Parathyroid adenoma (tissue), 2 donors: Measurements from ENCODE around the gene AUTS2.

Experiments
- H2AFZ ChIP-seq: fragments of 300-600 bp; sonication (generic); one replicate; pipeline ENCODE4 v1.7.0; 2017; ENCODE audit warnings: antibody characterized with exemption, mild to moderate bottlenecking
- H3K27ac ChIP-seq: fragments of 300-600 bp; sonication (generic); one replicate; pipeline ENCODE4 v1.7.0; 2017
- H3K27me3 ChIP-seq: fragments of 300-600 bp; sonication (generic); one replicate; pipeline ENCODE4 v1.7.0; 2017; ENCODE audit warnings: low read length; ENCODE audit not compliant: control insufficient read depth, insufficient read depth
- H3K36me3 ChIP-seq: fragments of 300-600 bp; sonication (generic); one replicate; pipeline ENCODE4 v1.7.0; 2017; ENCODE audit warnings: low read length; ENCODE audit not compliant: control insufficient read depth, insufficient read depth
- H3K4me1 ChIP-seq: fragments of 300-600 bp; sonication (generic); one replicate; pipeline ENCODE4 v1.7.0; 2017; ENCODE audit warnings: control low read depth
- H3K4me2 ChIP-seq: fragments of 300-600 bp; sonication (generic); one replicate; pipeline ENCODE4 v1.7.0; 2017; ENCODE audit warnings: low read length
- H3K4me3 ChIP-seq: fragments of 300-600 bp; sonication (generic); one replicate; pipeline ENCODE4 v1.7.0; 2017; ENCODE audit warnings: low read depth, low read length
- H3K79me2 ChIP-seq: fragments of 300-600 bp; sonication (generic); one replicate; pipeline ENCODE4 v1.7.0; 2017; ENCODE audit warnings: control low read depth
- H3K9ac ChIP-seq: fragments of 300-600 bp; sonication (generic); one replicate; pipeline ENCODE4 v1.7.0; 2017; ENCODE audit warnings: mild to moderate bottlenecking
- H3K9me3 ChIP-seq: fragments of 300-600 bp; sonication (generic); one replicate; pipeline ENCODE4 v1.7.0; 2017; ENCODE audit warnings: low read length; ENCODE audit not compliant: control insufficient read depth
- TF ChIP-seq, protein P1 (sequence below): fragments of 300-600 bp; sonication (generic); IDR thresholded peaks from one replicate; pipeline ENCODE4 v1.7.0; 2017; ENCODE audit warnings: antibody characterized with exemption, mild to moderate bottlenecking
- donor health status: primary hyperparathyroidism.

Gene AUTS2

GRCh38 chr7:70142247-70142932, 544.1 kb downstream of the AUTS2 start:
- H3K4me3 ChIP-seq, result no peak overlapping the region
- TF ChIP-seq, protein P1, sequence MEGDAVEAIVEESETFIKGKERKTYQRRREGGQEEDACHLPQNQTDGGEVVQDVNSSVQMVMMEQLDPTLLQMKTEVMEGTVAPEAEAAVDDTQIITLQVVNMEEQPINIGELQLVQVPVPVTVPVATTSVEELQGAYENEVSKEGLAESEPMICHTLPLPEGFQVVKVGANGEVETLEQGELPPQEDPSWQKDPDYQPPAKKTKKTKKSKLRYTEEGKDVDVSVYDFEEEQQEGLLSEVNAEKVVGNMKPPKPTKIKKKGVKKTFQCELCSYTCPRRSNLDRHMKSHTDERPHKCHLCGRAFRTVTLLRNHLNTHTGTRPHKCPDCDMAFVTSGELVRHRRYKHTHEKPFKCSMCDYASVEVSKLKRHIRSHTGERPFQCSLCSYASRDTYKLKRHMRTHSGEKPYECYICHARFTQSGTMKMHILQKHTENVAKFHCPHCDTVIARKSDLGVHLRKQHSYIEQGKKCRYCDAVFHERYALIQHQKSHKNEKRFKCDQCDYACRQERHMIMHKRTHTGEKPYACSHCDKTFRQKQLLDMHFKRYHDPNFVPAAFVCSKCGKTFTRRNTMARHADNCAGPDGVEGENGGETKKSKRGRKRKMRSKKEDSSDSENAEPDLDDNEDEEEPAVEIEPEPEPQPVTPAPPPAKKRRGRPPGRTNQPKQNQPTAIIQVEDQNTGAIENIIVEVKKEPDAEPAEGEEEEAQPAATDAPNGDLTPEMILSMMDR, result no peak

GRCh38 chr7:70143075-70144044, 545.1 kb downstream of the AUTS2 start:
- Histone ChIP-seq H3K4me3 (no peak overlapping the region), H3K27ac (no peak overlapping the region), H2AFZ (no peak overlapping the region), H3K9ac (no peak overlapping the region), H3K4me2 (no peak overlapping the region), H3K36me3 (no peaks in the 10 kb centered on the region), H3K27me3 (no peaks in the 10 kb centered on the region), H3K9me3 (no peaks in the 10 kb centered on the region), H3K4me1 (peaks cover 2% of the 10 kb centered on the region), H3K79me2 (no peaks in the 10 kb centered on the region)
- TF ChIP-seq, protein P1, result no peak

More at GRCh38 chr7:70142247-70142932, 544.1 kb downstream of the AUTS2 start:
- no peak overlapping the region for H2AFZ ChIP-seq
- H3K4me2 ChIP-seq, result no peak overlapping the region
- H3K79me2 ChIP-seq, result no peaks in the 10 kb centered on the region
- H3K27ac ChIP-seq, result no peak overlapping the region
- H3K9me3 ChIP-seq, result no peaks in the 10 kb centered on the region
- H3K27me3 ChIP-seq, result no peaks in the 10 kb centered on the region
- H3K9ac ChIP-seq, result no peak overlapping the region
- H3K4me1 ChIP-seq, result peaks cover 2% of the 10 kb centered on the region
- no peaks in the 10 kb centered on the region for H3K36me3 ChIP-seq

DNA sequence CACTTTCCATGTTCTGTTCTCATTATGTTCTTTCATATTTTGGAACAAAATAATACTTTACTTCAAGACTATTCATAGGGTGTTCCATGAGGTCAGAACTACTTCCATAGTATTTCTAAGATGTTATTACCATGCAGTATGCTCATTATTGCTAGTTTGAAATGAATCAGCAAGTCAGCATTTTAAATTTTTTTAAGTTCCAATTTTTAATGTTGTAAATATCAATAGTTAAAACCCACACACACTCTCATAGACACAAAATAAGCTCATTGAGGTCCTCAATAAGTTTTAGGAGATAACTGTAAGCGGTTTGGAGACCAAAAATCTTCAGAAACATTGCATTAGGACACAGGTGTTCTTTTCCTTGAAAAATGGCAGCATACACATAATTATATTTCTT, 550.7 kb downstream of the AUTS2 start:
- Histone ChIP-seq H3K79me2 (no peaks in the 10 kb centered on the region), H3K9ac (no peak overlapping the region), H3K9me3 (no peaks in the 10 kb centered on the region), H3K4me2 (no peak overlapping the region), H3K4me3 (no peak overlapping the region), H3K36me3 (no peaks in the 10 kb centered on the region), H3K27me3 (no peaks in the 10 kb centered on the region), H2AFZ (no peak overlapping the region), H3K4me1 (no peaks in the 10 kb centered on the region), H3K27ac (no peak overlapping the region)
- TF ChIP-seq, protein P1, result no peak

DNA sequence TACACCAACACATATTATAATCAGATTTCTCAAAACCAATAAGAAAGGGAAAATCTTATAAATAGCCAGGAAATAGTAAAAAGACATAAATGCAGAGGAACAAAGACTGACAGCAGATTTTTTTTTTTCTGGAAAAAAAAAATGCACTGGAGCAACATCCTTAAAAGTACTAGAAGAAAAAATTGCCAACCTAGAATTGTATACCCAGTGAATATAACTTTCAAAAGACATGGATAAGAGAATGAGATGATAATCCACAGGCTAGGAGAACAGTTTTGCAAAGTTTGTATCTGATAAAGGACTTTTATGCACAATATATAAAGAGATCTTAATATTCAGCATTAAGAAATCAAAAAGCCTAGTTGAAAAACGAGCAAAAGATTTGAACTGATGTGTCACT, 554.0 kb downstream of the AUTS2 start:
- TF ChIP-seq, protein P1, result no peak
- no peaks in the 10 kb centered on the region for H3K27me3 ChIP-seq
- H3K36me3 ChIP-seq, result no peaks in the 10 kb centered on the region
- no peaks in the 10 kb centered on the region for H3K79me2 ChIP-seq
- H3K4me2 ChIP-seq, result no peak overlapping the region
- H2AFZ ChIP-seq, result no peak overlapping the region
- no peak overlapping the region for H3K9ac ChIP-seq
- H3K9me3 ChIP-seq, result no peaks in the 10 kb centered on the region
- H3K4me3 ChIP-seq, result no peak overlapping the region
- no peaks in the 10 kb centered on the region for H3K4me1 ChIP-seq
- no peak overlapping the region for H3K27ac ChIP-seq
